ENCODE data around the gene POLR1G.

DNA sequence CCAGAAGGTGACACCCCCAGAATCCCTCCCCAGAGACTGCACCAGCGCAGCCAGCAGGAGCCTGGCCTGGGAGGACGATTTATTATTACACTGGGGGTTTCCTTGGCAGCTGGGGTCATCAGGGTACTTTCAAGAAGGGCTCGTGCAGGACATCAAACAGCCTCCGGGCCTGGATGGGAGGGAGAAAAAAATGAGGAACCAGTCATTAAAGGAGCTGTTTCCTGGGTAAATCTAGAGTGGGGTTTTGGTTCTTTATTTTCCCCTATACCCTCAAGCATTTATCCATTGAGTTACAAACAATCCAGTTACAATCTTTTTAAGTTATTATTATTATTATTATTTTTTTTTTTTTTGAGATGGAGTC is 3.1 kb downstream of the POLR1G start:
- TF ChIP-seq POLR2A (IDR thresholded peaks at IDR 0.05; ENCODE audit: low read depth): no peak
- TF ChIP-seq, protein P1, sequence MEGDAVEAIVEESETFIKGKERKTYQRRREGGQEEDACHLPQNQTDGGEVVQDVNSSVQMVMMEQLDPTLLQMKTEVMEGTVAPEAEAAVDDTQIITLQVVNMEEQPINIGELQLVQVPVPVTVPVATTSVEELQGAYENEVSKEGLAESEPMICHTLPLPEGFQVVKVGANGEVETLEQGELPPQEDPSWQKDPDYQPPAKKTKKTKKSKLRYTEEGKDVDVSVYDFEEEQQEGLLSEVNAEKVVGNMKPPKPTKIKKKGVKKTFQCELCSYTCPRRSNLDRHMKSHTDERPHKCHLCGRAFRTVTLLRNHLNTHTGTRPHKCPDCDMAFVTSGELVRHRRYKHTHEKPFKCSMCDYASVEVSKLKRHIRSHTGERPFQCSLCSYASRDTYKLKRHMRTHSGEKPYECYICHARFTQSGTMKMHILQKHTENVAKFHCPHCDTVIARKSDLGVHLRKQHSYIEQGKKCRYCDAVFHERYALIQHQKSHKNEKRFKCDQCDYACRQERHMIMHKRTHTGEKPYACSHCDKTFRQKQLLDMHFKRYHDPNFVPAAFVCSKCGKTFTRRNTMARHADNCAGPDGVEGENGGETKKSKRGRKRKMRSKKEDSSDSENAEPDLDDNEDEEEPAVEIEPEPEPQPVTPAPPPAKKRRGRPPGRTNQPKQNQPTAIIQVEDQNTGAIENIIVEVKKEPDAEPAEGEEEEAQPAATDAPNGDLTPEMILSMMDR (IDR thresholded peaks at IDR 0.05): no peak
